Stimulated activated CD8-positive, alpha-beta memory T cell treated with anti-CD3 and anti-CD28 coated beads, Interleukin-15, amount 100 ng/mL, for 1 hour (primary cell): ENCODE data around the gene SCRT2.

Experiments
- DNase-seq: peaks from one replicate; pipeline ENCODE4 v3.0.0-alpha.2; 2020; ENCODE audit warnings: low read depth

Gene SCRT2

DNA sequence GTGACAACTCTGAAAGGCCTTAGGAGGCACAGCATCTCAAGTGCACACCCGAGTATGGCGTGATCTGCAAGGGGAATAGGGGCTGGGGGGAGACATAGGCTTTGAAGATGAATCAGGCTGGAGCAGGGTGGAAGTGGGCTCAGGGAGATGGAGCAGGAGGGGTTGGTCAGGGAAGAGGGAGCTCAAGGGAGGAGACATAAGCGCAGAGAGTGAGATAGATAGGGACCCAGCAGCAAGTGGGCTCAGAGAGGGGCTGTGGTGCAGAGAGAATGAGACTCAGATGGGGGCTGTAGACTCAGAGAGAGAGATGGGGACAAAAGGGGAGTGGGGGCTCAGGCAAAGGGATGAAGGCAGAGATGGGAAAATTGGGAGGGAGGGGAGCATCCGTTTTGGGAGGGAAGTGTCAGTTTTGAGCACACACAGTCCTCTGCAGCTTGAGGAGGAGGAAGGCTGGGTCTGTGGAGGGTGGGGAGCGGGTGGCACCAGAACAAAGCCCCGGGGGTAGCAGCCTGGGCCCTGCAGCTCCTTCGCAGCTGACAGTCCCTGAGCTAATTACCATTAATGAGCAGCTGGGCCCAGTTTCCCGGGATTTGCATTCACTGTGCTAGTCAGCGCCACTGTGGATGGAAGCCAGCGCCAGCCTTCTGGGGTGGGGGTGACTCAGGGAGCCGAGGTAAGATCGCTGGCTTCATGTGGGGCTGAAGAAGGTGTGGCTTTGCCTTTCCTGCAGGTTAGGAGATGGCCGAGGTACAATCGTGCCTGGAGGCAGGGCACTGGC, 41.3 kb downstream of the SCRT2 start:
- DNase-seq: no peak

DNA sequence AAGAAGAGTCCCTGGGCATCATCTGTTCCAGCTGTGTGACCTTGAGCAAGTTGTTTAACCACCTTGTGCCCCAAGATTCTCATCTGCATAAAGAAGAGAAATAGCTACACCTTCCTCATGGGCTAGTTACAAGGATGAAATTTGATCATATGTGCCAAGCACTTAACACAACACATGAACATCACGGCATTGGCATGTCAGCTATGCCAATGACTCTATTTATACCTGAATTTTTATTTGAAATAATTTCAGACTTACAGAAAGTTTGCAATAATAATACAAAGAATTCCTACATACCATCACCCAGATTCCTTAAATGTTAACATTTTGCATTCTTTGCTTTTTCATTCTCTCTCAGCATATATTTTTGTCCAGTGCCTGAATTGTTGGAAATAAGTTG, 44.5 kb downstream of the SCRT2 start:
- DNase-seq: no peak

DNA sequence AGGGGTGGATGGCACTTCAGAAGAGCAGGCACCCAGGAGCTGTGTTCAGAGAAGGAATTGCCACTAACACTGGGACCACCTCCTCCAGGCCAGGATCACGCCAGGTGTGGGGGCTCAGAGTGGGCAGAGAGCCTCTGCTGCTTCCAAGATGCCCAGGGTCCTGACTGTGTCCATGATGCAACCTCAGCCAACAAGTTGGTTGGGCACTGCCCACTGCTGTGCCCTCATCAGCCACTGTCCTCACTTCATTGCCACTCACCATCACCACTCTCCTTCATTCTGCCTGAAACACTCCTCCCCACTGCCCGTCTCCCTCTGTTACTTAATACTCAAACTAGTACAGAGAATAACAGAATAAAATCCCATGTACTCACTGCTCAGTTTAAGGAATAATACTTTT, 49.0 kb downstream of the SCRT2 start:
- no peak for DNase-seq

DNA sequence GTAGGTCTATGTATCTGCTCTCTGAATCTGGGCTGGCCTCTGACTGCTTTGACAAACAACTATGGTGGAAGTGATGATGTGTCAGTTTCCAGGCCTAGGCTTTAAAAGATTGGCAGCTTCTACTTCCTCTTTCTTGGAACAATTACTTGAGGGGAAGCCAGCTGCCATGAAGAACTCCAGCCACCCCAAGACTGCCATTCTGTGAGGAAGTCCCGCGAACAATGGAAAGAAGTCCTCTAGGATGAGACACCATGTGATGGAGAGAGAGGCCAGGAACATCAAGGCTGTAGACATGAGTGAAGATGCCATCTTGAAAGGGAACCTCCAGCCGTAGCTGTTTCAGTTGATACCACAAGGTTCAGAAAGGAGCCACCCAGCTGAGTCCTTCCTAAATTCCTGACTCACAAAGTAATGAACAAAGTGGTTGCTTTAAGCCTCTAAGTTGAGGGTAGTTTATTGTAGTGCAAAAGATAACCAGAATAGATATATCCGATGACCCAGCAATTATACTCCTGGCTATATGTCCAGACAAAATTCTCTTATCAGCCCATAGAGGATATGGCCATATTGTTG, 50.2 kb downstream of the SCRT2 start:
- no peak for DNase-seq

DNA sequence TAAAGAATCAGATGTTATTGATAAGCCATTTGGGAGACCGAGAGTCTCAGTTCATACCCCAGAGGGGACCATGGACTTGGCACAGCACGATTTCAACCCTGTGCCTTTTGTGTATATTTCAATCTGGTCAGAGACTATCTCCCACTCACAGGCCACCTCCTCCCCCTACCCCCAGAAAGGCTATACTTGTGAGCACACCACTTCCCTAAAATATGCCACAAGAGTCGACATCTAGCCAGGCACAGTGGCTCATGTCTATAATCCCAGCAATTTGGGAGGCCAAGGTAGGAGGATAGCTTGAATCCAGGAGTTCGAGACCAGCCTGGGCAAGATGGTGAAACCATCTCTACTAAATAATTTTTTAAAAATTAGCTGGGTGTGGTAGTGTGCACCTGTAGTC, 51.9 kb downstream of the SCRT2 start:
- no peak for DNase-seq

DNA sequence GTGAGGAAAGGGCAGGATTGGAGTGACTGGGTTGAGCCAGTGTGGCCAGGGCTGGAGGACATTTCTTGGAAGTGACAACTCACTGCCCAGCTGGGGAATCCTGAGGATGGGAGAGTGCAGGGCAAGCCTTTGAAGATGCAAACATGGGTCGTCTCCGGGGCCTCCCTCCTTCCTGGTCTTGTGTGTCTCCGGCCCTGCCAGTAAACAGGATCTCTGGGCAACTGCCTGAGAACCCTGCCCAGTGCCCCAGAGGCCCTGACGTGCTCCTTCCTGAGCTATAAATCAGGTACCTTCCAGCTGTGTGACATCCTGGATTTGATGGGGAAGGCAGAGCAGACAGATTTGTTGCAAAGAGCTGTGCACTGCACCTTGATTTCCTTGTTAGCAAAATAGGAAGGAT, 52.6 kb downstream of the SCRT2 start:
- no peak for DNase-seq

DNA sequence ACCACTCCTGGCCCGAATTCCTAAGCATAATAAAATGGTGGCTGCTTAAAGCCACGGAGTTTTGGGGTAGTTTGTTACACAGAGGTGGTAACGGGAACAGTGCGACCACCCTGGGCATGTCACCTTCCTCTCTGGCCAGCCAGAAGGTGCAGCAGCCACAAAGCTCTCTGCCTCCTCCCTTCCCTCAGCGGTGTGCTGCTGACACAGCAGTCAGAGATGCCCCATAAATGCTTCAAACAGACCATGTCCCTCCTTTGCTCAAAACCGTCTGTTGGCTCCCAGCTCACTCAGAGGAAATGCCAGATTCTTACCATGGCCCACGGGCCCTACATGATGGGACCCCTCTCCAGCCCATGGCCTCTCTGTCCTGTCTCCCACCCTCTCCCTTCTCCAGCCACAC, 53.4 kb downstream of the SCRT2 start:
- no peak for DNase-seq

DNA sequence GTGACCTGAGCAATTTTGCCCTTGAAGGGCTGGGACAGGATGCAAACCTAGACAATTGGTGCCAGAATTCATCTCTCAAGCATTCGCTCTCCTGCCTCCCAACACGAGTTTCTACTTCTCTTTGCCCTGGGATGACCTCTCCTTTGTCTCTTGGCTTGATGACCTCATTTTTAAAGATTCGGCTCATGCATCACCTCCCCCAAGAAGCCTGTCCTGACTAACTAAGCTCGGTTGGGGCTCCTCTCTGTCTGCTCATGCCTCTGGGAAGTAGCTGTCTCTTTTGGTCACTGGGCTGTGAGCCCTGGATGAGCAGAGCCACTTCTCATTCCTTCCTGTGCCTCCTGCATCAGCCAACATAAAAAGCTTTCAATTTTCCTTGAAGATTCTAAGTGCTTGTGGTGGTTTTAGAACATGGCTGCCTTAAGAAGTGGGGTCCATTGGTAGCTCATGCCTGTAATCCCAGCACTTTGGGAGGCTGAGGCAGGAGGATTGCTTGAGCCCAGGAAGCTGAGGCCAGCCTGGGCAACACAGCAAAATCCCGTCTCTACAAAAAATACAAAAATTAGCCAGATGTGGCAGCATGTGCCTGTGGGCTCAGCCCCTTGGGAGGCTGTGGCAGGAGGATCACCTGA, 54.4 kb downstream of the SCRT2 start:
- DNase-seq: no peak

DNA sequence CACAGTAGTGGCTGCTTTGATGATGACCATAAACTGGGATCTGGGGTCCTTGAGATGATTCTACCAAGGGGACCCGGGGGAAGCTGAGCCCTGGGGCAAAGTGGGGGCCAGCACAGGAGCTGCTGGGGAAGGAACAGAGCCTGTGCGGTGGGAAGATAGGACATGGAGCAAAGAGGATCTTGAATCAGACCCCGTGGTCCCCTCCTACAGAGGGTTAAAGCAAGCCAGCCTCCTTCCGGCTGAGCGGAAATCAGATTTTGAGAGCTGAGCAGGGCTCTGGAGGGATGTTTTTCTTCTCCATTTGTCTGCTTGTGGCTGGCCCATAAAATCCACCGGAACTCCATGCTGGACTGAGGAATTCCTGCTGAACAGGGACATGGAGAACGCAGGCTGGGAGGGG, 55.4 kb downstream of the SCRT2 start:
- no peak for DNase-seq

DNA sequence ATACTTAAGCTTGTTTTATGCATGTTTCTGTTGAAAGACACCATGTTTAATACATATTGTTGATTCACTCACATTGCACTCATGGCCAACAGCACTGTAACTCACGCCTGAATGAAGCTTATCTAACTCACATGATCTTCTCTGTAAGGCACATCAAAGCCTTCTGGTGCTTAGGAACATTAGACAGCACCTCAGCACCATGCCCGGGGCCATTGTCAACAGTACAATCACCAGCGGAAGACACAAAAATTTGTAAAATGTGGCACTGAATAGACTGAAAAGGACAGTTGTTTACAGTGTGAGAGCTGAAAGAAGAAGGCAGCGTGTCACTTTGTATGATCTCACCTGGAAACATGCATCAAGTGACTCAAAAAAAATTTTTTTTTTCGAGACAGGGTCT, 56.6 kb downstream of the SCRT2 start:
- DNase-seq: no peak

DNA sequence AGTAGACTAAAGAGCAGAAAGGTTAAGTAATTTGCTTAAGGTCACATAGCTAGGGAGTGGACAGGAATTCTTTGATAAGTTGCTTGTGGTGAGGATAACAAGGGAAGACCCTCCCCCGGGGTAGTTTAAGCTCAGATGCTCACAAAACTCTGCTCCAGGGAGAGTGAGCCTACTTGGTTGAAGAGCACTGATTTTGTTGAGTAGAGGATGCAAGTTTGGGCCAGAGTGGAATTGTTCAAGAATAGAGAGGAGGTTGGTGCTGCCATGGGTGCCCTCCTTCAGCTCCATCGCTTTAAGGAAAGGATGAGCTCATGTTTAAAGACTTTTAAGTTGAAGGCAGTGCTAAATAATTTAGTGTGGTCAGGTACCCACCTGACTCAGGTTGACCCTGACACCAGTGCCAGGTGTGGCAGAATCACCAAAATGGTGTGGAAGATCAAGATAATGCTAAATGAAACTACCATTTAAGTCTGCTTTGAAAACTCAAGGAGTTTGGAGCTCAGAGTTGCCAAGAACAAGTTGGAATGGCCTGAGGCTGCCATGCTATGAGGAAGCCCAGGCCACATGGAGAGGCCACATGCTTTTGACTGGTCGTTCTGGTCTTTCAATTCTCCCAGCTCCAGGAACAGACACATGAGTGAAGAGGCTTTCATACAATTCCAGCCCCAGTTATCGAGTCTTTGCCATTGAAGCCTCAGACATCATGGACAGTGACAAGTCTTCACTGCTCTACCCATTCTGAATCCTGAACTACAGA, 57.5 kb downstream of the SCRT2 start:
- no peak for DNase-seq

DNA sequence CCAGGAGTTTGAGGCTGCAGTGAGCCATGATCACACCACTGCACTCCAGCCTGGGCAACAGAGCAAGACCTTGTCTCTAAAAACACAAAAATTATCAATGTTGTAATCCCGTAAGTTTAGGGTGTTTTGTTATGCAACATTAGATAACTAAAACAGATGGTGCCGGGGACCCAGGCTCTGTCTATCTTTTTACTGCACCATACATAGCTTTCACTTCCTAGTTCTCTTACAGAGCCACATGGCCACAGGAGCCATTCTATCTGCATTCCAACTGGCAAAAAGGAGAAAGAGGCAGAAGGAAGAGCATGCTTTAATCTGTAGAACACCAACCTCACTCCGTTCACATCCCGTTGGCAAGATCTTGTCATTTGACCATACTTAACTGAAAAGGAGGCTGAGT, 60.1 kb downstream of the SCRT2 start:
- no peak for DNase-seq

DNA sequence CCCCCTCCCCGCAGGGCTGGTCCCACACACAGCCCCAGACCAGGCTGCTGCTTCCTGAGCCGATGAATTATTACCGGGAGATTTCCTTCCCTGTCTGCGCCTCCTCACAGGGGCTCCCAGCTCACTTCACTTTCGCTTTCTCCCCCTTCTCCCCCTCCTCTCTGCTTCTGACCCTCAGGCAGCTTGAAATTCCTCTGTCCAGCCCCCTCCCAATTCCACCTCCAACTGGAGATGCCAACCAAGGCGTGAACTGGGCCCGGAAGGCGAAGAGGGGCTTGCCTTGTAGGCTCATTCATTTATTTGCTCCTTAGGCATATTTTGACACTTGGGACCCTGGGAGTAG, 63.8 kb downstream of the SCRT2 start:
- DNase-seq: no peak
